Sigmoid colon (tissue), 7 donors: ENCODE data around the gene EVA1C. TPM values are rescaled to one million over a fixed set of nuclear protein-coding genes. Genes with fewer than 3 reads are reported as not detected.
"Not testable (repeated sequence)": the region's sequence is repeated elsewhere in the genome, so short reads cannot be mapped to it uniquely, and the experiment has no call there.

Experiments
- DNase-seq: peaks from one replicate; pipeline ENCODE4 v3.0.0-alpha.2; 2019
- H3K27ac ChIP-seq, 4 donors: fragments of 200-600 bp; sonication (generic); one replicate each; pipeline ENCODE4 v1.5.1; 2016 to 2019; ENCODE audit warnings: mild to moderate bottlenecking in 1 of 4
- H3K27me3 ChIP-seq, 3 donors: fragments of 200-600 bp; sonication (generic); one replicate each; pipeline ENCODE4 v1.5.1; 2019; ENCODE audit warnings: mild to moderate bottlenecking in 1 of 3
- H3K36me3 ChIP-seq, 4 donors: fragments of 200-600 bp; sonication (generic); one replicate each; pipeline ENCODE4 v1.5.1; 2016 to 2019
- H3K4me1 ChIP-seq, 4 donors: fragments of 200-600 bp; sonication (generic); one replicate each; pipeline ENCODE4 v1.5.1; 2017 to 2019
- H3K4me3 ChIP-seq, 4 donors: fragments of 200-600 bp; sonication (generic); one replicate each; pipeline ENCODE4 v1.5.1; 2017 to 2019; ENCODE audit warnings: mild to moderate bottlenecking in 2 of 4, moderate library complexity in 1 of 4
- H3K9me3 ChIP-seq, 4 donors: fragments of 200-600 bp in 3 of 4; sonication (generic) in 3 of 4; one replicate each; pipeline versions ENCODE4 v1.5.1 to v1.6.1; 2013 to 2019
- CTCF ChIP-seq, 4 experiments: fragments of 450-650 bp in 3 of 4; fragments of 200-600 bp in 1 of 4; IDR thresholded peaks; one replicate each; pipeline ENCODE4 v1.5.1; 2016 to 2019; ENCODE audit warnings: antibody characterized with exemption in 4 of 4, mild to moderate bottlenecking in 3 of 4, moderate library complexity in 2 of 4
- EP300 ChIP-seq, 4 donors: sonication (generic); formaldehyde crosslinking; IDR thresholded peaks; one replicate each; pipeline ENCODE4 v1.6.1; 2017; ENCODE audit warnings: antibody characterized with exemption in 4 of 4
- POLR2A ChIP-seq, 2 donors: fragments of 450-650 bp; IDR thresholded peaks; one replicate each; pipeline ENCODE4 v1.6.1; 2016; ENCODE audit warnings: antibody characterized with exemption in 2 of 2, mild to moderate bottlenecking in 2 of 2, moderate library complexity in 2 of 2
- POLR2AphosphoS5 ChIP-seq, 4 donors: sonication (generic); formaldehyde crosslinking; IDR thresholded peaks; one replicate each; pipeline ENCODE4 v1.6.1; 2017; ENCODE audit warnings: antibody characterized with exemption in 4 of 4
- WGBS, 2 donors: extraction: QIAGEN DNeasy Blood & Tissue Kit; methylation state at CpG; one replicate each; pipeline ENCODE4 v1.1.7; 2013; 5-methylcytosine and 5-hydroxymethylcytosine counted together
- intact Hi-C: fragments of 100-400 bp; cut with DNase I; formaldehyde crosslinking; loops from one replicate; pipeline ENCODE4 v1.15.1; 2023
- polyA plus RNA-seq, 3 donors: library from polyadenylated mRNA; stranded (reverse); fragments of 200-250 nt; gene quantifications; one replicate each; pipeline ENCODE4 v1.2.3, GENCODE V29; 2013
- total RNA-seq, 4 donors: library from RNA; depleted of rRNA; stranded (reverse); fragments of >200 nt; gene quantifications; one replicate each; pipeline ENCODE4 v1.1.0, GENCODE V29; 2016
- donor health status: healthy with polysubstance abuse.
- donor health status: Bipolar disorder and iron deficiency.
- donor health status: healthy.

The EVA1C gene
- total and polyA plus RNA-seq, 7 donors, result 3.5 to 53.8 (median 32.1) TPM

- Histone ChIP-seq H3K4me1 (peaks cover 0 to 11% (median 5%) of the 10 kb centered on the region in 4 donors), H3K27ac (peak overlapping the region in 3 of 4 donors; percentile 15 to 79 (median 26)), H3K9me3 (no peaks in the 10 kb centered on the region), H3K36me3 (no peaks in the 10 kb centered on the region), H3K27me3 (no peaks in the 10 kb centered on the region), H3K4me3 (no peak overlapping the region)
- peak; percentile 63 for DNase-seq
- intact Hi-C loops, result no loop called here
- TF ChIP-seq POLR2AphosphoS5 (IDR thresholded peaks at IDR 0.05), result peak in 1 of 4 donors; percentile 23
- TF ChIP-seq CTCF (IDR thresholded peaks at IDR 0.05), result no peak
- TF ChIP-seq POLR2A (IDR thresholded peaks at IDR 0.05), result no peak
- 84 to 88% methylated on average over 8 of the region's 8 CpGs for WGBS, 2 donors
These were observed 111.6 kb downstream of the EVA1C start for GRCh38 chr21:32523988-32524719.

- Histone ChIP-seq H3K9me3 (no peaks in the 10 kb centered on the region), H3K4me1 (peaks cover 0 to 11% (median 5%) of the 10 kb centered on the region in 4 donors), H3K4me3 (no peak overlapping the region), H3K27me3 (no peaks in the 10 kb centered on the region), H3K36me3 (no peaks in the 10 kb centered on the region), H3K27ac (peak overlapping the region in 3 of 4 donors; percentile 15 to 58 (median 17))
- DNase-seq, result peak; percentile 54
- WGBS, 2 donors, result 77 to 79% methylated on average over 7 of the region's 7 CpGs
- TF ChIP-seq EP300 (IDR thresholded peaks at IDR 0.05), result no peak
- TF ChIP-seq POLR2A (IDR thresholded peaks at IDR 0.05), result no peak
- intact Hi-C loops, result no loop called here
These were observed 112.8 kb downstream of the EVA1C start for GRCh38 chr21:32525282-32525681.

- Histone ChIP-seq H3K4me1 (no peaks in the 10 kb centered on the region), H3K36me3 (no peaks in the 10 kb centered on the region), H3K4me3 (no peak overlapping the region), H3K9me3 (no peaks in the 10 kb centered on the region), H3K27me3 (no peaks in the 10 kb centered on the region), H3K27ac (no peak overlapping the region)
- DNase-seq, result no peak
- WGBS, 2 donors, result 89 to 91% methylated on average over 4 of the region's 4 CpGs
- TF ChIP-seq EP300 (IDR thresholded peaks at IDR 0.05), result no peak
- no peak for TF ChIP-seq CTCF (IDR thresholded peaks at IDR 0.05)
- TF ChIP-seq POLR2AphosphoS5 (IDR thresholded peaks at IDR 0.05), result no peak
- no peak for TF ChIP-seq POLR2A (IDR thresholded peaks at IDR 0.05)
- intact Hi-C loops, result no loop called here
These were observed 117.2 kb downstream of the EVA1C start for GRCh38 chr21:32529679-32530078.

GRCh38 chr21:32530809-32531208 is 118.3 kb downstream of the EVA1C start:
- H3K4me1 ChIP-seq, DNase-seq, intact Hi-C loops, H3K27ac ChIP-seq, H3K9me3 ChIP-seq, H3K36me3 ChIP-seq, H3K4me3 ChIP-seq, H3K27me3 ChIP-seq: not testable (repeated sequence)
- 91 to 92% methylated on average over 7 of the region's 7 CpGs for WGBS, 2 donors

- 86 to 95% methylated on average over 3 of the region's 3 CpGs for WGBS, 2 donors
- H3K36me3 ChIP-seq, DNase-seq, H3K27ac ChIP-seq, H3K9me3 ChIP-seq, H3K4me3 ChIP-seq, H3K4me1 ChIP-seq, intact Hi-C loops, H3K27me3 ChIP-seq: not testable (repeated sequence)
These were observed 119.1 kb downstream of the EVA1C start for GRCh38 chr21:32531561-32531960.

GRCh38 chr21:32532636-32533035 is 120.1 kb downstream of the EVA1C start:
- 77 to 87% methylated on average over 6 of the region's 6 CpGs for WGBS, 2 donors
- no peak for DNase-seq

More at GRCh38 chr21:32532636-32533035, 120.1 kb downstream of the EVA1C start:
- Histone ChIP-seq H3K9me3 (no peaks in the 10 kb centered on the region), H3K27me3 (no peaks in the 10 kb centered on the region), H3K4me1 (no peaks in the 10 kb centered on the region), H3K4me3 (no peak overlapping the region), H3K36me3 (no peaks in the 10 kb centered on the region), H3K27ac (no peak overlapping the region)
- no peak for TF ChIP-seq POLR2A (IDR thresholded peaks at IDR 0.05)
- no peak for TF ChIP-seq CTCF (IDR thresholded peaks at IDR 0.05)
- no peak for TF ChIP-seq POLR2AphosphoS5 (IDR thresholded peaks at IDR 0.05)
- no peak for TF ChIP-seq EP300 (IDR thresholded peaks at IDR 0.05)
- intact Hi-C loops, result no loop called here
